Stimulated activated CD4-positive, alpha-beta T cell treated with anti-CD3 and anti-CD28 coated beads, TNF-alpha, amount 100 ng/mL, for 4 hours (primary cell): Measurements from ENCODE around the gene FAAP24.
A peak's percentile ranks its signal among the peaks of the same experiment; 100 is the strongest.
"Not testable (repeated sequence)": the region's sequence is repeated elsewhere in the genome, so short reads cannot be mapped to it uniquely, and the experiment has no call there.

Experiments
- DNase-seq, 3 experiments: peaks; one replicate each; pipeline ENCODE4 v3.0.0-alpha.2; 2020; ENCODE audit warnings: low read depth in 3 of 3

The FAAP24 gene

DNA sequence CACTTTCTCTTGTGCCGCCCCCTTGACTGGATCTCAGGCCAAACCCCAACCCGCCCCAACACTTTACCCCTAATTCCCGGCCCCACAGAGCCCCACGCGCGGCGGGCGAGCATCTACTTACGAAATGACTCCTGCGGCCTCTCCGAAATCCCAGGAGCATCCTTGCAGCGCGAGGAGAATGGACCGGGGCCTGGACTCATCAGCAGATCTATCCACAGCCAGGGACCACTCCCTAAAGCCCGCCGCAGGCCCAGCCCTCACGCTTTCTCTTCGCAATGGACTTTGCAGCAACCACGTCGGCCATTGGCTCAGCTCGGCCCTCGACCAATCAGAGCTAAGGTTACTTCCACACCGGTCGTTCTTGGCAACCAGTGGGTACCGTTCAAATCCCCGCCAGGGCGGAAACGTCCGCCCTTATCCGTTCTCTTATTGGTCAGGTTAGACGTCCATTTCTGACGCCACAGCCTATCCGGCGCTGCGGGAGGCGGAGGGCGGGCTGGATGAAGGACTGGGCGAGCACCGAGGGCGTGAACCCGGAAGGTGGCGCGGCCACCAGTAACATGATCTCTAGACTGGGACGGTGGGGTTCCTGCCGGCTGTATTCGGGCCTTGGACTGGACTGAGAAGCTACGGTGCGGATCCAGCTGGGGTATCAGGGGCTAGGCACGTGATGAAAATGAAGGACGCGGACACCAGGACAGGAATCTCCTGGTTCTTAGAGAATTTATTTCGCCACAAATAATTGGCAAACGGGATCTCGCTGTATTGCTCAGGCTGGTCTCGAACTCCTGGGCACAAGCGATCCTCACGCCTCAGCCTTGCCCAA is at the start of gene FAAP24, which contains the start of gene CEP89:
FAAP24 (plus strand) TSS at position 528 of the 826 bp plus-strand sequence. CDS start 955 bp downstream, outside the sequence.
CEP89 (minus strand) TSS at position 244 of the 826 bp plus-strand sequence; CDS start at position 160, 84 bp downstream.
- DNase-seq: peak; percentile 89 to 97 (median 96)

DNA sequence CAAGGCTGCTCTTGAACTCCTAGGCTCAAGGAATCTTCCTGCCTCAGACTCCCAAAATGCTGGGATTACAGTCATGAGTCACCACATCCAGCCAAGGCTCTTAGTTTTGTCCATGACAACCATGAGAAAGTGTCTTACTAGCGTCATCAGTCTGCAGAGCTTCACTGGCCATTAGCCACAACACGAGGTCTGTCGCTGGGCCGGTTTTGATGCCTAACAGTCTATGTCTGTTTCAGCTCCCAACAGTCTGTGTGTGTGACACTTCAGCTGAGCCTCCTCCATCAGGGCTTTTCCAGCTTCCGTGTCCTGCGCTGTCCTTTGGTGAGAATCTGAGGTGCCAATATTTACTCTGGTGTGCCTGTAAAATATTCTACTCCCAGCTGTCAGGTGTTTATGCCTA is 47.8 kb upstream of the FAAP24 start:
- no peak for DNase-seq

GRCh38 chr19:32928806-32929205 is 43.2 kb upstream of the FAAP24 start:
- DNase-seq: no peak

DNA sequence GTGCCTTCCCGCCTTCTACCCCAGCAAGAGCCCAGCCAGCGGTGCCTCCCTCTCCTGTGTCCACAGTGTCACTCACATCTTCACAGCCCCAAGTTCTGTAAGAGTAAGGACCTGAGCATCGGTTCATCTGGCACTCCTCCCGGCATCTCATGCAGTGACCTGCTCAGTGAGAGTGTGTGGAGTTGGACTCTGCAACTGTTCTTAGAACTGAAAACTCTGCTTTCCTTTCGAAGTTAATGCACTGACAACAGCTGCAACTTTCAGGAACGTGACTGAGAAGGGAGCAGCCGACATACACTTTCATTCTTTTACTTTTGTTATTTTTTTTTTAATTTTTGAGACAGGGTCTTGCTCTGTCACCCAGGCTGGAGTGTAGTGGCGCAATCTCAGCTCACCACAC is 41.5 kb upstream of the FAAP24 start:
- no peak for DNase-seq

DNA sequence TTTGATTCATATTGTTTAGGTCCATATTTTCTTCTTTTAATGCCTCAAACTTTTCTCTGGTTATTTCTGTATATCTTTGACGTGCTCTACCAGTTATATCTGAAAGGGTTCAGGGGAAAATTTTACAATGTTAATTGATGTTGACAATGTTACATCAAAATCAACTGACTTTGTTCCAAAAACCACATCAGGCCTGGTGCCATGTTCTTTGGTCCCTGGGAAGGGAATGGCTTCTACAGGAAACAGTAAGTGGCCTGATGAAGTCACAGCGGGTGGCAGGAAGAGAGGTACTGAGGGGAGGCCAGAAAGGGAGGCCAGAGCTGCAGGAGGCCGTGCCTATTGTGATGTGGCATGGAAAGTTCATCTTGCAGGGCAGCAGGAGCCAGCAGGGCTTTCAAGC is 38.5 kb upstream of the FAAP24 start:
- no peak for DNase-seq

DNA sequence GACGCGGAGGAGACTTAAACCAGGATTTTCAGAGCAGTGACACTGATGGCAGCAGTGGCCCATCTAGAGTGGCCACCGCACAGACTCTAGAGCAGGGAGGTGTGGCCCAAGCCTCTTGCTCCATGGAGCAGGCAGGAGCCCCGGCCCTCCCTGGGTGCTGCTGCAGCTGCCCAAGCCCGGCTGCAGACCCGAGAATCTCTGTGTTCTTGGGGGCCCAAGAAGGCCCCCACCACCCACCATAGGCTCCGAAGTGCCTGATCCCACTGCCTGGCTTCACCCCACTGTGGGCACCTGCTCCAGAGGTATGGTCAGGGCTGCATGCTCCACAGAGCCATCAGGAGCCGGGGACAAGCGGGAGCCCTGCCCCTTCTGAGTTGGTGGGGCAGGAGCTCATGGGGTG is 36.4 kb upstream of the FAAP24 start:
- no peak for DNase-seq

GRCh38 chr19:32936065-32936464 is 36.0 kb upstream of the FAAP24 start:
- no peak for DNase-seq

DNA sequence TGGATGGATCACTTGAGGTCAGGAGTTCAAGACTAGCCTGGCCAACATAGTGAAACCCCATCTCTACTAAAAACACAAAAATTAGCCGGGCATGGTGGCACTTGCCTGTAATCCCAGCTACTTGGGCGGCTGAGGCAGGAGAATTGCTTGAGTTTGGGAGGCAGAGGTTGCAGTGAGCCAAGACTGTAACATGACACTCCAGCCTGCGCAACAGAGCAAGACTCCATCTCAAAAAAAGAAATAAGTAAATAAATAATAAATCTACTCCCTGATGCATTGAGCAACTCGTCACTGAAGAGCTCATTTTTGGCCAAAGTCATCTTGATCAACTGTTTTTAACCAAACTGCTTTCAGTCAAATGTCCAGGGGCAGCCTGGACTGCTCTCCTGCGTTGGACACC is 30.8 kb upstream of the FAAP24 start:
- not testable (repeated sequence) for DNase-seq

GRCh38 chr19:32945260-32945659 is 26.8 kb upstream of the FAAP24 start:
- no peak for DNase-seq

DNA sequence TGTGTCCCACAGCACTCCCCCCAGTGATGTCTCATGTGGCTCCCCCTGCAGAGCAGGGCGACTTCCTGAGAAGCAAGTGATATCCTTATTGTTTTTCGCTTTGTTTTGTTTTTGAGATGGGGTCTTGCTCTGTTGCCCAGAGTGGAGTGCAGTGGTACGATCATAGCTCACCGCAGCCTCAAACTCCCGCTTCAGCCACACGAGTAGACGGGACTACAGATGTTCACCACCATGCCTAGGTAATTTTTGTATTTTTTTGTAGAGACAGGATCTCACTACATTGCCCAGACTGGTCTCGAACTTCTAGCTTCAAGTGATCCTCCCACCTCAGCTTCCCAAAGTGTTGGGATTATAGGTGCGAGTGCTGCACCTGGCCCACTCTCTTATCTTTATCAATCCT is 5.3 kb upstream of the FAAP24 start:
- DNase-seq: no peak

- no peak for DNase-seq
Measured at GRCh38 chr19:32969549-32969948, 2.5 kb upstream of the FAAP24 start.

DNA sequence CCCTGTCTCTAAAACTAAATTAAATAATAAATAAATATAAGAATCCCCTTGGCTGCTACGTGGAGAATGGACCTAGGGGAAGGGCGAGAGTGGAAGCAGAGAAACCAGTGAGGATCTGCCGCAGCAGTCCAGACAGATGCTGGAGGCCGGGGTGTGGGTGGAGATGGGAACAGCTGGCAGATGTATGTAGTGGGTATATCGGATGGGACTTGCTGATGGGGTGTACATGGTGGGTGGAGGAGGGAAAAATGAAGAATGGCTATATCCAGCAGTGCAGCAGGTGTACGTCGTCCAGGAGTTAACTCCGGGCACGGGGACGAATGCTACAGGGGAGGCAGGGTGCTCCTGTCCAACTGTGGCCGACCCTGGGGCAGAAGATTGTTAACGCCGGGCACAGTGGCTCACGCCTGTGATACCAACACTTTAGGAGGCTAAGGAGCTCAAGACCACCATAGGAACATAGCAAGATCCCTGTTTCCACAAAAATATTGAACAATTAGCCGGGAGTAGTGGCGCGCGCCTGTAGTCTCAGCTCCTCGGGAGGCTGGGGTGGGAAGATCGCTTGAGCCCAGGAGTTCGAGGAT is 938 bp upstream of the FAAP24 start:
- DNase-seq: no peak

DNA sequence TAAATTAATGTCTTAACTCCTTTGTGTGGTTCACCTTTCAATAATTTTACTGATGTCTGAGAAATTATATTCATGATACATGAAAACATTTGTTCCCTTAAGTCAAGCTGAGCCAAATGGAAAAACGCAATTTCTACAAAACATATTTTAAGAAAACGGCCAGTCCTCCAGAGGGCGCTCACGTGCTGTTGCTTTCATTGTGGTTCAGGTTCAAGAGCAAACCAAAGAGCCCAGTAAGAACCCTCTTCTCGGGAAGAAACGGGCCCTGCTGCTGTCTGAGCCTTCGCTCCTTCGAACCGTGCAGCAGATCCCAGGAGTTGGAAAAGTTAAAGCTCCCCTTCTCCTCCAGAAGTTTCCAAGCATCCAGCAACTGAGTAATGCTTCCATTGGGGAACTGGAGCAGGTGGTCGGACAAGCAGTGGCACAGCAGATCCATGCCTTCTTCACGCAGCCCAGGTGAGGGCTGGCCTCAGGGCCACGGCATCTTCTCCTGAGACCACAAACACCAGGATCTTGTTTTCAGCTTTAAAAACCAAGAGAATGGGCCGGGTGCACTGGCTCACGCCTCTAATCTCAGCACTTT is 4.3 kb downstream of the FAAP24 start:
- peak; percentile 30 to 45 (median 34) for DNase-seq

- no peak for DNase-seq
Measured at GRCh38 chr19:32977280-32977679, 5.2 kb downstream of the FAAP24 start.

GRCh38 chr19:32977813-32978212 is 5.8 kb downstream of the FAAP24 start:
- DNase-seq: not testable (repeated sequence)

DNA sequence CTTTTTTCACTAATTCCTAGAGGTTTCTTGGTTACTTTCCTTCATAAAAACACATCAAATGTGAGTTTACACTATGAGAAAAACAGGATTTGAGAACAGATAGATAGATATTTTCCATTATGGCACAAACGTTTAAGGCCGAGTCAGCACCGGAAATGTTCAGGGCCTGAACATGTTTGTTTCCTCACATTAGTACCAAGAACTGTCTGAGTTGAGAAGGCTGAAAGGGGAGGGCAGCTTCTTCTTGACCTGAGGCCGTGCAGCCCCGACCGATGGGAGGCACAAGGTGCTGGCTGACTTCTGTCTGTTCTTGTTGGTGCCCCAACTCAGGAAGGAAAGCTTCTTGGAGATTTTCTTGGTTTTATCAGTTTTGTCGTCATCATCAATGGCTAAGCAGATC is 7.8 kb downstream of the FAAP24 start:
- not testable (repeated sequence) for DNase-seq

DNA sequence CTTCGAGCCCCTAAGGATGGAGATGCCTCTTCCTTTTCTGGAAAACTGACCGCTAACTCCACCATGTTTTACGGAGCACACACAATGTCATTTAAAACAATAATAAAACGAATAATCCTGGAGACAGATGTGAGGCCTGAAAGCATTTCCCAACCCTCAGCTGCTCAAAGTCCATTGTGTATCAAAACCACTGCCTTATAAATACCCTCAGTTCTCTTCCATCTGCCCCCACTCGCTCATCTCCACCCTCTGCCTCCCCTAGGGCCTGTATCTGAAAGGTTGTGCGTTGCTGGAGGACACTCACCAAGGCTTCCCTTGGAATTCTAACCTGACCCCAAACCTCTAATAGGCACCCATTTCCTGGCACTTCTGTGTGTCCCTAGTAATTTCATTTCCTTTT is 10.4 kb downstream of the FAAP24 start:
- not testable (repeated sequence) for DNase-seq

GRCh38 chr19:32988254-32988653 is 16.2 kb downstream of the FAAP24 start:
- DNase-seq: not testable (repeated sequence)

- no peak for DNase-seq
Measured at GRCh38 chr19:32988724-32989123, 16.7 kb downstream of the FAAP24 start.

GRCh38 chr19:32995966-32996365 is 23.9 kb downstream of the FAAP24 start:
- DNase-seq: not testable (repeated sequence)

DNA sequence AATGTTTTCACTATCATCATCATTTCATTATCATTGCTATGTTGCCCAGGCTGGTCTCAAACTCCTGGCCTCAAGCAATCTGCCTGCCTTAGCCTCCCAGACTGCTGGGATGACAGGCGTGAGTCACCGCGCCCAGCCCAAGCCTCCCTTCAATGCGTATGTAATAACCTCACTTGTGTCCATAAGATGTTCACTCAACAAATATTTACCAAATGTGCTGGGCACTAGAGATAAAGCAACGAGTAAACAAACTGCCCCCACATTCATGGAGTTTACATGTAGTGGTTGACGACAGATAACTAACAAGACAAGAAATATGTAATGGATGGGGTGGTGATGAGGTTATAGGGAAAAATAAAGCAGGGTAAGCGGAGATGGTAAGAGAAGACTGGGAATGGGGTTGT is 25.0 kb downstream of the FAAP24 start:
- DNase-seq: not testable (repeated sequence)

DNA sequence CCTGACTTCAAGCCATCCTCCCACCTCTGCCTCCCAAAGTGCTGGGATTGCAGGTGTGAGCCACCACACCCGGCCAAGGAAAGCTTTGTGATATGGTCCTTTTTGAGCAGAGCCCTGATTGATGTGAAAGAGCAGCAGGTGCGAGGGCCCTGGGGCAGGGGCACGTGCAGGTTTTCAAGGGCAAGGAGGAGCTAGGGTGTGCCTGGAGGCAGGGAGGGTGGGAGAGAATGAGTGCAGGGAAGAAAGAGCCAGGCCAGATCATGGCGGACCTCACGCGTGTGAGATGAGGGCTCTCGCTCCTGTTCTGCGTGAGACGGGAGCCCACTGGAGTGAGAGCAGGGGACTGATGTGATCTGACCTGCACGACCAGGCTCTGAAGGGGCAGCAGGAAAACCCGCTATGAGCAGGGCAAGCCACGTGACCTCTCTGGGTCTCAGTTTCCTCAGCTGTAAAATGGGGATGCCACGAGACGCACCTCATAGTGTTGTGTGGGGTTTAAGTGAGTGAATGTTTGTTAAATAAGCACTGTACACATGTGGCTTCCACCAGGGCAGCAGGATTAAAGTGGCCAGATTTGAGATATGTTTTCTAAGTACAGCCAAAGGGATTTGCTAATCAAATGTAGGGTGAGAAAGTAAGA is 25.8 kb downstream of the FAAP24 start:
- no peak for DNase-seq
